ENCODE measurements around the gene GPI.
"Not testable (repeated sequence)": the region's sequence is repeated elsewhere in the genome, so short reads cannot be mapped to it uniquely, and the experiment has no call there.

GPI gene

DNA sequence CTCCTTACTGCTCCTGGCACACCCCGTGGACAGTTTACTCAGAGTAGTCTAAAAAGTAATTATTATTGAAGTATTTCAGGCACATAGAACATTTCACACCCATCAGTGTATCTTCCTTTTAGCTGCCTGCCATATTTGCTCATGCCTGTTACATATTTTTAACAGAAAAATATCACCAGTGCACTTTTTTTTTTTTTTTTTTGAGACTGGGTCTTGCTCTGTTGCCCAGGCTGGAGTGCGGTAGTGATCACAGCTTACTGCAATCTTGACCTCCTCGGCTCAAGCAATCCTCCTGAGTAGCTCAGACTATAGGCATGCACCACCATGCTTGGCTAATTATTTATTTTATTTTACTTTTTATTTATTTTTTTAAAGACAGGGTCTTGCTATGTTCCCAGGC is 40.7 kb upstream of the GPI start:
- DNase-seq (ENCODE audit: insufficient read length, low spot score) (no peak), FAIRE-seq (no peak)
- no peak for TF ChIP-seq POLR2A (IDR thresholded peaks at IDR 0.05; ENCODE audit: low read depth, low read length)
- TF ChIP-seq POU2F2 (IDR thresholded peaks at IDR 0.05; ENCODE audit: low read depth, low read length) = no peak
- TF ChIP-seq PAX5 (IDR thresholded peaks at IDR 0.05; ENCODE audit: insufficient read depth, low read length, severe bottlenecking) = no peak
- TF ChIP-seq TAF1 (IDR thresholded peaks at IDR 0.05; ENCODE audit: low read depth, low read length) = no peak
- TF ChIP-seq SPI1 (IDR thresholded peaks at IDR 0.05; ENCODE audit: low read depth, low read length) = no peak
- TF ChIP-seq POLR2AphosphoS5 (IDR thresholded peaks at IDR 0.05; ENCODE audit: low read depth, low read length) = no peak

DNA sequence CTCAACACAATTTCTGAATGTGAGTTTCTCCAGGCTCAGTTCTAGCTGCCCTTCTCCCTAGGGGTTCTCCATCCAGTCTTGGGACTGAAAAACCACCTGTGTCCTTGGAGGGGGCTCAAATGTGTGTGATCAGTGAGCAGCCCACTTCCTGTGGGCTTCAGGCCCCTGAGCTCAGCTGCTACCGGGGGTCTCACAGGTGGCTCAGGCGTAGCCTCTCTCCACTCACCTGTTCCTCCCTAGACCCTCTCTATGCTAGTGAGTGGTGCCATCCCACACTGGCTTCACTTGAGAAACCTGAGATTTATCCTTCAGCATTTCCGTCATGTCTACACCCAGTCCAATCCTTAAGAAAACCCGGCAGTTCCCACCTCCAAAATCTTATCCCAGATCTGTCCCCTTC is 39.8 kb upstream of the GPI start:
- no peak for FAIRE-seq
- no peak for DNase-seq (ENCODE audit: insufficient read length, low spot score)
- no peak for TF ChIP-seq SPI1 (IDR thresholded peaks at IDR 0.05; ENCODE audit: low read depth, low read length)
- TF ChIP-seq POU2F2 (IDR thresholded peaks at IDR 0.05; ENCODE audit: low read depth, low read length) = no peak
- TF ChIP-seq POLR2A (IDR thresholded peaks at IDR 0.05; ENCODE audit: low read depth, low read length) = no peak
- TF ChIP-seq POLR2AphosphoS5 (IDR thresholded peaks at IDR 0.05; ENCODE audit: low read depth, low read length) = no peak
- no peak for TF ChIP-seq TAF1 (IDR thresholded peaks at IDR 0.05; ENCODE audit: low read depth, low read length)
- no peak for TF ChIP-seq PAX5 (IDR thresholded peaks at IDR 0.05; ENCODE audit: insufficient read depth, low read length, severe bottlenecking)

GRCh38 chr19:34325981-34326787 is 38.8 kb upstream of the GPI start:
- FAIRE-seq = no peak
- TF ChIP-seq SPI1 (IDR thresholded peaks at IDR 0.05; ENCODE audit: low read depth, low read length) (no peak), POLR2AphosphoS5 (IDR thresholded peaks at IDR 0.05; ENCODE audit: low read depth, low read length) (no peak), POU2F2 (IDR thresholded peaks at IDR 0.05; ENCODE audit: low read depth, low read length) (no peak), PAX5 (IDR thresholded peaks at IDR 0.05; ENCODE audit: insufficient read depth, low read length, severe bottlenecking) (no peak), TAF1 (IDR thresholded peaks at IDR 0.05; ENCODE audit: low read depth, low read length) (no peak), POLR2A (IDR thresholded peaks at IDR 0.05; ENCODE audit: low read depth, low read length) (no peak)
- no peak for DNase-seq (ENCODE audit: insufficient read length, low spot score)

DNA sequence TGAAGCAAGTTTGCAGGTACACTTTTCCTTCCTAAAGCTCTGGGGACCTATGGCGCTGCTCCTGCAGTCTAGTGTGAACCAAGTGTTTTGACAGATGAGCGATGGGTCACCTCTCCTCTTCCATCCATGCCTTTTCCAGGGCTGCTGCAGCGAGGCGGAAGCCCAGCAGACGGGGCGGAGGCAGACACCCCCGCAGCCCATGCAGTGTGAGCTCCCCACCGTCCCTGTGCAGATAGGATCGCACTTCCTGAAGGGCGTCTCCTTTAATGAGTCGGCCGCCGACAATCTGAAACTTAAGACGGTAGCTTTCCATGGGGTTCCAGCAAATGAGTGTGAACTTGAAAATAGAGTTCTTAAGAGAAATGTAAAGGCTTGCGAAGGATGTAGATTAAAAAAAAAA is 37.1 kb upstream of the GPI start:
- DNase-seq (ENCODE audit: insufficient read length, low spot score) (no peak), FAIRE-seq (no peak)
- TF ChIP-seq POU2F2 (IDR thresholded peaks at IDR 0.05; ENCODE audit: low read depth, low read length) = no peak
- no peak for TF ChIP-seq POLR2A (IDR thresholded peaks at IDR 0.05; ENCODE audit: low read depth, low read length)
- no peak for TF ChIP-seq POLR2AphosphoS5 (IDR thresholded peaks at IDR 0.05; ENCODE audit: low read depth, low read length)
- TF ChIP-seq TAF1 (IDR thresholded peaks at IDR 0.05; ENCODE audit: low read depth, low read length) = no peak
- TF ChIP-seq PAX5 (IDR thresholded peaks at IDR 0.05; ENCODE audit: insufficient read depth, low read length, severe bottlenecking) = no peak
- no peak for TF ChIP-seq SPI1 (IDR thresholded peaks at IDR 0.05; ENCODE audit: low read depth, low read length)

GRCh38 chr19:34328982-34329381 is 36.0 kb upstream of the GPI start:
- FAIRE-seq = no peak
- no peak for TF ChIP-seq POLR2A (IDR thresholded peaks at IDR 0.05; ENCODE audit: low read depth, low read length)
- no peak for TF ChIP-seq TAF1 (IDR thresholded peaks at IDR 0.05; ENCODE audit: low read depth, low read length)

GRCh38 chr19:34330116-34330515 is 34.9 kb upstream of the GPI start:
- DNase-seq (ENCODE audit: insufficient read length, low spot score) (no peak), FAIRE-seq (no peak)
- no peak for TF ChIP-seq POLR2A (IDR thresholded peaks at IDR 0.05; ENCODE audit: low read depth, low read length)
- no peak for TF ChIP-seq POLR2AphosphoS5 (IDR thresholded peaks at IDR 0.05; ENCODE audit: low read depth, low read length)
- TF ChIP-seq PAX5 (IDR thresholded peaks at IDR 0.05; ENCODE audit: insufficient read depth, low read length, severe bottlenecking) = no peak
- TF ChIP-seq POU2F2 (IDR thresholded peaks at IDR 0.05; ENCODE audit: low read depth, low read length) = no peak
- TF ChIP-seq SPI1 (IDR thresholded peaks at IDR 0.05; ENCODE audit: low read depth, low read length) = no peak
- no peak for TF ChIP-seq TAF1 (IDR thresholded peaks at IDR 0.05; ENCODE audit: low read depth, low read length)

More at GRCh38 chr19:34328982-34329381, 36.0 kb upstream of the GPI start:
- no peak for DNase-seq (ENCODE audit: insufficient read length, low spot score)

- not testable (repeated sequence) for FAIRE-seq; DNase-seq (ENCODE audit: insufficient read length, low spot score)
Observed at GRCh38 chr19:34330596-34330995, 34.4 kb upstream of the GPI start.

GRCh38 chr19:34331596-34331995 is 33.4 kb upstream of the GPI start:
- not testable (repeated sequence) for DNase-seq (ENCODE audit: insufficient read length, low spot score); FAIRE-seq

DNA sequence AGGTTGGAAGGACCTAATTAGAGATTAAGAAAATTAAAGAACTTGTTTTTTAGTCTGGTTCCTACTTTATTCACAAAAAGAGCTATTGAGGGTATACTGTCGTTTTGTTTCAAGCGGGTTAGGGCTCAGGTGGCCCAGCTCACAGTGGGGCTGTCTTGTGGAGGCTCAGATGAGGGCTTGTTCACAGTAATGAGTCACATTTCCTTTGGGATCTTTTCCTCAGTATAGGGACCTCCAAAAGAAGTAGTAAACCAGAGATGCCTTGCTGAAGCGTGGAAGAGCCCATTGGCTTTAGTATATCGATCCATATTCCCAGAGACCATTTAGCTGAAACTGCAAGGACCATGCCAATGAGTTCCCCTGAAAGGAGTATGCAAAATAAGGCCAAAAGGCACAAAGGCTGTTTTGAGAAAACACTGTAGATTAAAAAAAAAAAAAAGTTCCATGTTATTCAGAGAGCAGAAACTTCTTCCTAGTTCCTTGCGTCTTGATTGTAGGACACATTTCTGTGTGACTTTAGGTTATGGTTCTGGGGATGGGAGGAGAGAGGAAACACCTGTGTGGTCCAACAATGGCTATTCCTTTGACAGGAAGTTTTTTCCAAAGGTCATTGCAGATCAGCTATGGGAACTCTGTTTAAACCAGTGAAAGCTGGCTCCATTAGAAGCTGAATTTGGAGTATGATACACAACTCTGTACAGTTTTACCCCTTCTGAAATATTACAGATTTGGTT is 32.8 kb upstream of the GPI start:
- DNase-seq (ENCODE audit: insufficient read length, low spot score) (no peak), FAIRE-seq (no peak)
- TF ChIP-seq SPI1 (IDR thresholded peaks at IDR 0.05; ENCODE audit: low read depth, low read length) (no peak), POU2F2 (IDR thresholded peaks at IDR 0.05; ENCODE audit: low read depth, low read length) (no peak), POLR2AphosphoS5 (IDR thresholded peaks at IDR 0.05; ENCODE audit: low read depth, low read length) (no peak), TAF1 (IDR thresholded peaks at IDR 0.05; ENCODE audit: low read depth, low read length) (no peak)

DNA sequence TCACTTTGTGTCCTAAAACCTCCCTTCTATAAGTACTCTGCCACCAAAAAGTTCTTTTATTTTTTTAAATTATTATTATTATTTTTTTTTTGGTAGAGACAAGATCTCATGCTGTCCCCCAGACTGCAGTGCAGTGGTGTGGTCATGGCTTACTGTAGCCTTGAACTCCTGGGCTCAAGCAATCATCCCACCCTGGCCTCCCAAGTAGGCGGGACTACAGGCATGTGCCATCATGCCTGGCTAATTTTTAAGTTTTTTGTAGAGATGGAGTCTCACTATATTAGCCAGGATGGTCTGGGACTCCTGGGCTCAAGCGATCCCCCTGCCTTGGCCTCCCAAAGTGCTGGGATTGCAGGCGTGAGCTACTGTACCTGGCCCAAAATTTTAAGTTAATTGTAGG is 29.1 kb upstream of the GPI start:
- DNase-seq (ENCODE audit: insufficient read length, low spot score) (no peak), FAIRE-seq (no peak)
- TF ChIP-seq TAF1 (IDR thresholded peaks at IDR 0.05; ENCODE audit: low read depth, low read length) = no peak
- TF ChIP-seq POLR2A (IDR thresholded peaks at IDR 0.05; ENCODE audit: low read depth, low read length) = no peak
- TF ChIP-seq PAX5 (IDR thresholded peaks at IDR 0.05; ENCODE audit: insufficient read depth, low read length, severe bottlenecking) = no peak
- TF ChIP-seq POU2F2 (IDR thresholded peaks at IDR 0.05; ENCODE audit: low read depth, low read length) = no peak
- TF ChIP-seq POLR2AphosphoS5 (IDR thresholded peaks at IDR 0.05; ENCODE audit: low read depth, low read length) = no peak
- no peak for TF ChIP-seq SPI1 (IDR thresholded peaks at IDR 0.05; ENCODE audit: low read depth, low read length)

Data from GM12891 (cell line).